Uterus (tissue), 4 donors: Measurements from ENCODE around the gene C22orf15. TPM values are rescaled to one million over a fixed set of nuclear protein-coding genes. Genes with fewer than 3 reads are reported as not detected.

Experiments used
- DNase-seq, 2 donors: peaks; one replicate each; pipeline ENCODE4 v3.0.0-alpha.2; 2019 to 2020
- H3K27ac ChIP-seq, 2 donors: fragments of 200-600 bp; sonication (generic); 1 replicate in 1 of 2; 2 replicates in 1 of 2; pipeline ENCODE4 v1.5.1; 2016 to 2018
- H3K27me3 ChIP-seq, 2 donors: fragments of 200-600 bp; sonication (generic); one replicate each; pipeline ENCODE4 v1.5.1; 2018 to 2019; ENCODE audit warnings: control low read depth in 1 of 2
- H3K36me3 ChIP-seq, 2 donors: fragments of 200-600 bp; sonication (generic); one replicate each; pipeline ENCODE4 v1.5.1; 2019; ENCODE audit warnings: control low read depth in 1 of 2
- H3K4me1 ChIP-seq, 2 donors: fragments of 200-600 bp; sonication (generic); one replicate each; pipeline ENCODE4 v1.5.1; 2018 to 2019; ENCODE audit warnings: control low read depth in 1 of 2
- H3K4me3 ChIP-seq, 2 donors: fragments of 200-600 bp; sonication (generic); 1 replicate in 1 of 2; 2 replicates in 1 of 2; pipeline ENCODE4 v1.5.1; 2018 to 2019; ENCODE audit warnings: mild to moderate bottlenecking in 1 of 2
- H3K9me3 ChIP-seq, 2 donors: fragments of 200-600 bp; sonication (generic); one replicate each; pipeline ENCODE4 v1.5.1; 2019; ENCODE audit warnings: control low read depth in 1 of 2
- POLR2A ChIP-seq, 2 donors: fragments of 450-650 bp; IDR thresholded peaks; one replicate each; pipeline ENCODE4 v1.6.1; 2016; ENCODE audit warnings: antibody characterized with exemption in 2 of 2, mild to moderate bottlenecking in 1 of 2, moderate library complexity in 1 of 2
- intact Hi-C: fragments of 100-400 bp; cut with DNase I; formaldehyde crosslinking; loops from one replicate; pipeline ENCODE4 v1.15.1; 2023; ENCODE audit warnings: low total_unique reads
- total RNA-seq, 4 donors: library from RNA; depleted of rRNA in 3 of 4; stranded (reverse); fragments of >200 nt in 3 of 4; gene quantifications; one replicate each; pipeline versions ENCODE4 v1.1.0 to v1.2.4, GENCODE V29; 2014 to 2023
- TF ChIP-seq, protein P1 (sequence below), 4 experiments: fragments of 200-600 bp in 2 of 4; fragments of 450-650 bp in 2 of 4; sonication (generic) in 2 of 4; IDR thresholded peaks; one replicate each; pipeline ENCODE4 v1.5.1; 2016 to 2019; ENCODE audit warnings: antibody characterized with exemption in 4 of 4, mild to moderate bottlenecking in 2 of 4, moderate library complexity in 1 of 4
- donor health status: DM: yes; HTN: yes; CAD: no.

The C22orf15 gene
- total RNA-seq, 4 donors from 2014 or later, result 0.41 to 0.55 TPM; not detected in 2

GRCh38 chr22:23763954-23764353, 1.2 kb downstream of the C22orf15 start:
- no peaks in the 10 kb centered on the region for H3K27me3 ChIP-seq
- H3K4me3 ChIP-seq, result no peak overlapping the region
- TF ChIP-seq, protein P1, sequence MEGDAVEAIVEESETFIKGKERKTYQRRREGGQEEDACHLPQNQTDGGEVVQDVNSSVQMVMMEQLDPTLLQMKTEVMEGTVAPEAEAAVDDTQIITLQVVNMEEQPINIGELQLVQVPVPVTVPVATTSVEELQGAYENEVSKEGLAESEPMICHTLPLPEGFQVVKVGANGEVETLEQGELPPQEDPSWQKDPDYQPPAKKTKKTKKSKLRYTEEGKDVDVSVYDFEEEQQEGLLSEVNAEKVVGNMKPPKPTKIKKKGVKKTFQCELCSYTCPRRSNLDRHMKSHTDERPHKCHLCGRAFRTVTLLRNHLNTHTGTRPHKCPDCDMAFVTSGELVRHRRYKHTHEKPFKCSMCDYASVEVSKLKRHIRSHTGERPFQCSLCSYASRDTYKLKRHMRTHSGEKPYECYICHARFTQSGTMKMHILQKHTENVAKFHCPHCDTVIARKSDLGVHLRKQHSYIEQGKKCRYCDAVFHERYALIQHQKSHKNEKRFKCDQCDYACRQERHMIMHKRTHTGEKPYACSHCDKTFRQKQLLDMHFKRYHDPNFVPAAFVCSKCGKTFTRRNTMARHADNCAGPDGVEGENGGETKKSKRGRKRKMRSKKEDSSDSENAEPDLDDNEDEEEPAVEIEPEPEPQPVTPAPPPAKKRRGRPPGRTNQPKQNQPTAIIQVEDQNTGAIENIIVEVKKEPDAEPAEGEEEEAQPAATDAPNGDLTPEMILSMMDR (IDR thresholded peaks at IDR 0.05), result no peak
- TF ChIP-seq POLR2A (IDR thresholded peaks at IDR 0.05), result no peak
- H3K36me3 ChIP-seq, result no peaks in the 10 kb centered on the region
- peaks cover 0 to 3% of the 10 kb centered on the region in 2 donors for H3K4me1 ChIP-seq
- no peak overlapping the region for H3K27ac ChIP-seq
- intact Hi-C loops, result no loop called here
- no peaks in the 10 kb centered on the region for H3K9me3 ChIP-seq
- DNase-seq, result no peak

- Histone ChIP-seq H3K36me3 (no peaks in the 10 kb centered on the region), H3K27ac (no peak overlapping the region), H3K4me3 (no peak overlapping the region), H3K4me1 (peaks cover 0 to 3% of the 10 kb centered on the region in 2 donors), H3K9me3 (no peaks in the 10 kb centered on the region), H3K27me3 (no peaks in the 10 kb centered on the region)
- no peak for DNase-seq
- intact Hi-C loops, result loop anchor here (5.0 kb wide), 1 partner anchor 82 kb away; no protein-coding TSS in a partner anchor
- TF ChIP-seq, protein P1 (IDR thresholded peaks at IDR 0.05), result no peak
- no peak for TF ChIP-seq POLR2A (IDR thresholded peaks at IDR 0.05)
These were observed 2.4 kb downstream of the C22orf15 start for GRCh38 chr22:23764899-23765881.

DNA sequence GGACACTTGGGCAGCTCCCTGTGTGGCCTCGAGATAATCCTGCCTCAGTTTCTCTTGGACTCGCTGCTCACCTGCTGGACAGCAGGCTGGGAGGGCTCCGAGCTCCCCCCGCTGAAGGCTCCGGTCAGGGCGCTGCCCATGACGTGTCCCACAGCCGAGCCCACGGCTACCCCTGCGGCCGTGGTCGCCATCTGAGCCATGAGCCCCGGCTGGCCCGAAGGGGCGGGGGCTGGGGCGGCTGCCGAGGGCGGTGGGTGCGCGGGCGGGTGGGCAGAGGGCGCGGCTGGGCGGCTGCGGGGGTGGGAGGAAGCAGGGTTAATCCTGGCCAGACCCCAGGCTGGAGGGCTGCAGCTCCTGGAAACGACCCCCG, 4.5 kb downstream of the C22orf15 start:
- no peaks in the 10 kb centered on the region for H3K36me3 ChIP-seq
- intact Hi-C loops, result loop anchor here (5.0 kb wide), 1 partner anchor 80 kb away; no protein-coding TSS in a partner anchor
- DNase-seq, result no peak
- no peak for TF ChIP-seq POLR2A (IDR thresholded peaks at IDR 0.05)
- TF ChIP-seq, protein P1 (IDR thresholded peaks at IDR 0.05), result no peak
- peaks cover 0 to 3% of the 10 kb centered on the region in 2 donors for H3K4me1 ChIP-seq
- peak overlapping the region; percentile 43 to 57 for H3K27ac ChIP-seq
- H3K9me3 ChIP-seq, result no peaks in the 10 kb centered on the region
- peak overlapping the region; percentile 36 to 44 for H3K4me3 ChIP-seq
- no peaks in the 10 kb centered on the region for H3K27me3 ChIP-seq

DNA sequence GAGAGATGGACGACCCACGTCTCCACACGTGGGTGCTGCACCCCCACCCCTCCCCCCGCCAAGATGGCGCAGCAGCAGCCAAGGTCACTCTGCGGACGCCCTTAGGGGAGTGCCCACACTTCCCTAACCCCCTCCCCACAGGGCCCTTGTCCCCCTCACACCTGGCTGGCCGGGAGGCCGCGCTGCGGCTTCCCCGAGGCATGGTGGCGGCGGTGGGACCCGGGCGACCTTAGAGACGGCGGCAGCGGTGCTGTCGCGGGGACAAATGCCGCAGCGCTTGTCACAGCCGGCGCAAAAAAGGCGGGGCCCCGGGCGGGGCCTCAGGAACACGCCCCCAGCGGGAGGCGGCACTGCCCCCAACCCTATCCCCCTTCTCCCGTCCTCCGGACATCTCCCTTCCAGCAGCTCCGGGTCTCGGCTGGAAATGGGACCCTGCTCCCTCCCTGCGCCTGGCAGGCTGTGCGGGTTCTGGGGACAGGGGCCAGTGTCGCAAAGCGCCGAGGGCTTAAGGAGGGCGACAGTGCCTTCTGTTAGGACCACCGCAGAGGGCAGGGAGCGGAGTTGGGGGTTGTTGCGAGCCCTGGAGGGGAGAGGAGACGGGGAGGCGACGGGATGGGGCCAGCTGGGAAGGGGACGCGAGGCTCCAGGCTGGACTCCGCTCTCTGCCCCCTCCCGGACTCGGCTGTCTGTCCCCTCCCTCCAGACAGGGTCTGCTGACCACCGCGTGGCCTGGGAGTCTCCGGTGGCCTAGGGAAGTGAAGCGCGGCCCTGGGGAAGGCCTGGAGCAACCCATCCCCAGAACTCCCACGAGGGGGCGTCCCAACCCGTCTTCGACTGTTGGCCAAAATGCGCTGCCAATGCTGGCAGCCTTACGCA, 5.1 kb downstream of the C22orf15 start, which contains the start of gene CHCHD10:
CHCHD10 (minus strand) TSS at position 300 of the 876 bp plus-strand sequence; CDS start at position 202, 98 bp downstream.
- peaks cover 0 to 3% of the 10 kb centered on the region in 2 donors for H3K4me1 ChIP-seq
- TF ChIP-seq, protein P1 (IDR thresholded peaks at IDR 0.05), result peak; percentile 74 to 88 (median 82)
- peak in 1 of 2 donors; percentile 56 for TF ChIP-seq POLR2A (IDR thresholded peaks at IDR 0.05)

More for the DNA sequence above, 5.1 kb downstream of the C22orf15 start, which contains the start of gene CHCHD10:
- H3K27ac ChIP-seq, result peak within 1 kb of the TSS; percentile 43 to 57
- no peaks in the 10 kb centered on the region for H3K9me3 ChIP-seq
- H3K27me3 ChIP-seq, result no peaks in the 10 kb centered on the region
- peak within 1 kb of the TSS; percentile 36 to 44 for H3K4me3 ChIP-seq
- no peaks in the 10 kb centered on the region for H3K36me3 ChIP-seq
- intact Hi-C loops, result loop anchor here (5.0 kb wide), 1 partner anchor 79 kb away; no protein-coding TSS in a partner anchor
- peak; percentile 73 to 78 for DNase-seq
